ENCODE measurements around the gene GDAP1L1. TPM values are rescaled to one million over a fixed set of nuclear protein-coding genes. Genes with fewer than 3 reads are reported as not detected.

The GDAP1L1 gene
- total and polyA plus RNA-seq, 2 donors (not counting 3 experiments of a cell fraction or from before 2014, with no cell fraction given), result not detected

- CTCF ChIA-PET, result interaction anchor here (1.1 to 1.9 kb wide), 3 partner anchors 9 to 65 kb away, joined by 3 to 15 read pairs (median 4); partner anchors contain the start of gene FITM2
Measured at GRCh38 chr20:44319839-44320422, 72.8 kb downstream of the GDAP1L1 start.

More at GRCh38 chr20:44319839-44320422, 72.8 kb downstream of the GDAP1L1 start:
- Histone ChIP-seq H3K4me2 (ENCODE audit: insufficient read depth, low read length) (no peak overlapping the region), H3K9me3 (replicated peaks; ENCODE audit: control insufficient read depth, insufficient read depth, low read length) (no peaks in the 10 kb centered on the region), H4K20me1 (replicated peaks; ENCODE audit: control insufficient read depth, extremely low read depth, insufficient read depth, low read length) (no peaks in the 10 kb centered on the region), H3K79me2 (ENCODE audit: control insufficient read depth, insufficient read depth, low read length) (no peaks in the 10 kb centered on the region), H3K36me3 (ENCODE audit: control insufficient read depth in 2 of 2, extremely low read depth in 1 of 2, insufficient read depth in 2 of 2, low read length in 2 of 2) (no peaks in the 10 kb centered on the region), H3K4me1 (ENCODE audit: control insufficient read depth, extremely low read depth, insufficient read depth, low read length) (no peaks in the 10 kb centered on the region), H3K9me1 (replicated peaks; ENCODE audit: control insufficient read depth, extremely low read depth, insufficient read depth, low read length) (no peaks in the 10 kb centered on the region), H3K27me3 (ENCODE audit: control insufficient read depth in 2 of 2, insufficient read depth in 2 of 2, low read length in 2 of 2) (peaks cover 0 to 3% of the 10 kb centered on the region in 2 experiments), H2AFZ (ENCODE audit: low read depth, low read length) (no peak overlapping the region), H3K27ac (ENCODE audit: insufficient read depth, low read depth, low read length) (no peak overlapping the region), H3K9ac (replicated peaks; ENCODE audit: extremely low read depth, insufficient read depth, low read length) (no peak overlapping the region), H3K4me3 (replicated peaks in 1 of 3; ENCODE audit: insufficient read depth in 1 of 3, low read depth in 1 of 3, low read length in 3 of 3) (no peak overlapping the region)
- FAIRE-seq, result no peak
- POLR2A ChIA-PET, result no interaction called here
- no TSS peak for BruUV-seq (replicated peaks)
- no peak for DNase-seq (ENCODE audit: low read depth, low spot score)
- dilution Hi-C loops (cut with MboI; ENCODE audit: extremely low pct_ligation_motif_present, low sequenced_read_pairs) (no loop called here), intact Hi-C loops (cut with micrococcal nuclease) (no loop called here)
- TF ChIP-seq MAX (IDR thresholded peaks at IDR 0.05; ENCODE audit: insufficient read depth, insufficient read length), result no peak
- no peak for TF ChIP-seq CTCF (IDR thresholded peaks at IDR 0.05; ENCODE audit: extremely low read depth in 1 of 2, insufficient read depth in 1 of 2, low read depth in 1 of 2, low read length in 2 of 2)
- TF ChIP-seq JUN (IDR thresholded peaks at IDR 0.05; ENCODE audit: borderline replicate concordance, insufficient read depth, insufficient read length, low read depth), result no peak
- no peak for TF ChIP-seq EZH2 (IDR thresholded peaks at IDR 0.05; ENCODE audit: borderline replicate concordance, low read depth, low read length, severe bottlenecking)
- no peak for TF ChIP-seq POLR2A (IDR thresholded peaks at IDR 0.05; ENCODE audit: low read depth, low read length)
- no peak for TF ChIP-seq GATA2 (IDR thresholded peaks at IDR 0.05; ENCODE audit: insufficient read depth, insufficient read length, low read depth, low read length)
- no peak for TF ChIP-seq POLR2AphosphoS5 (IDR thresholded peaks at IDR 0.05; ENCODE audit: insufficient read depth, low read depth, low read length)
- no peak for TF ChIP-seq FOS (IDR thresholded peaks at IDR 0.05; ENCODE audit: borderline replicate concordance, insufficient read depth, low read length)
- TF ChIP-seq MYC (IDR thresholded peaks at IDR 0.05; ENCODE audit: low read depth, low read length), result no peak
